Gastroesophageal sphincter (tissue), 4 donors: ENCODE results near the gene OR52A1. TPM values are rescaled to one million over a fixed set of nuclear protein-coding genes. Genes with fewer than 3 reads are reported as not detected.
"Not testable (repeated sequence)": the region's sequence is repeated elsewhere in the genome, so short reads cannot be mapped to it uniquely, and the experiment has no call there.

ENCODE experiments used
- ATAC-seq: fragments of 150-250 bp; one replicate; pipeline ENCODE4 v1.9.1; 2016; ENCODE audit warnings: mild to moderate bottlenecking, moderate library complexity
- H3K27ac ChIP-seq, 4 donors: fragments of 200-600 bp; sonication (generic) in 3 of 4; 1 replicate in 3 of 4; 2 replicates in 1 of 4; pipeline ENCODE4 v1.5.1; 2016 to 2019
- H3K27me3 ChIP-seq: fragments of 200-600 bp; sonication (generic); one replicate; pipeline ENCODE4 v1.5.1; 2019
- H3K36me3 ChIP-seq, 2 donors: fragments of 200-600 bp; sonication (generic); one replicate each; pipeline ENCODE4 v1.5.1; 2019; ENCODE audit warnings: control low read depth in 1 of 2
- H3K4me1 ChIP-seq, 3 donors: fragments of 200-600 bp; sonication (generic); 1 replicate in 2 of 3; 2 replicates in 1 of 3; pipeline ENCODE4 v1.5.1; 2016 to 2019; ENCODE audit warnings: control low read depth in 2 of 3
- H3K4me3 ChIP-seq, 2 donors: fragments of 200-600 bp; sonication (generic); one replicate each; pipeline ENCODE4 v1.5.1; 2019; ENCODE audit warnings: mild to moderate bottlenecking in 1 of 2, moderate library complexity in 1 of 2
- H3K9me3 ChIP-seq, 3 donors: fragments of 200-600 bp; sonication (generic); one replicate each; pipeline ENCODE4 v1.5.1; 2017 to 2019; ENCODE audit warnings: control low read depth in 2 of 3
- CTCF ChIP-seq, 4 experiments: fragments of 200-600 bp in 2 of 4; fragments of 450-650 bp in 2 of 4; sonication (generic) in 1 of 4; IDR thresholded peaks; one replicate each; pipeline ENCODE4 v1.5.1; 2017 to 2019; ENCODE audit warnings: antibody characterized with exemption in 4 of 4, mild to moderate bottlenecking in 2 of 4, moderate library complexity in 2 of 4
- EP300 ChIP-seq: sonication (generic); formaldehyde crosslinking; IDR thresholded peaks from one replicate; pipeline ENCODE4 v1.6.1; 2017; ENCODE audit warnings: antibody characterized with exemption, mild to moderate bottlenecking
- POLR2A ChIP-seq, 2 donors: fragments of 450-650 bp; IDR thresholded peaks; one replicate each; pipeline ENCODE4 v1.6.1; 2017; ENCODE audit warnings: antibody characterized with exemption in 2 of 2, mild to moderate bottlenecking in 2 of 2, moderate library complexity in 1 of 2
- POLR2AphosphoS5 ChIP-seq: sonication (generic); formaldehyde crosslinking; IDR thresholded peaks from one replicate; pipeline ENCODE4 v1.6.1; 2017; ENCODE audit warnings: antibody characterized with exemption
- WGBS, 2 donors: methylation state at CpG; one replicate each; pipeline ENCODE4 v1.1.5; 2018; ENCODE audit warnings: low coverage in 1 of 2; 5-methylcytosine and 5-hydroxymethylcytosine counted together
- total RNA-seq, 4 donors: library from RNA; depleted of rRNA; stranded (reverse); fragments of >200 nt; gene quantifications; one replicate each; pipeline ENCODE4 v1.1.0, GENCODE V29; 2016

Gene OR52A1
- total RNA-seq, 4 donors from 2014 or later, result not detected

- Histone ChIP-seq H3K27ac (no peak overlapping the region), H3K9me3 (no peaks in the 10 kb centered on the region), H3K36me3 (no peaks in the 10 kb centered on the region), H3K27me3 (no peaks in the 10 kb centered on the region), H3K4me1 (no peaks in the 10 kb centered on the region), H3K4me3 (no peak overlapping the region)
- ATAC-seq, result no peak
- WGBS, 2 donors, result 48 to 54% methylated on average over 3 of the region's 3 CpGs
- TF ChIP-seq POLR2A (IDR thresholded peaks at IDR 0.05) (no peak), CTCF (IDR thresholded peaks at IDR 0.05) (no peak), POLR2AphosphoS5 (no peak), EP300 (no peak)
Observed at GRCh38 chr11:5153574-5154431, 754 bp downstream of the OR52A1 start.

GRCh38 chr11:5151713-5152153 lies 2.8 kb downstream of the OR52A1 start:
- H3K9me3 ChIP-seq, result no peaks in the 10 kb centered on the region
- H3K36me3 ChIP-seq, result no peaks in the 10 kb centered on the region
- no peak overlapping the region for H3K4me3 ChIP-seq
- no peak for ATAC-seq
- 21 to 37% methylated on average over 3 of the region's 3 CpGs for WGBS, 2 donors
- H3K27me3 ChIP-seq, result no peaks in the 10 kb centered on the region
- TF ChIP-seq CTCF (IDR thresholded peaks at IDR 0.05), result no peak
- no peak for TF ChIP-seq POLR2A (IDR thresholded peaks at IDR 0.05)
- TF ChIP-seq EP300, result no peak
- no peak for TF ChIP-seq POLR2AphosphoS5
- no peaks in the 10 kb centered on the region for H3K4me1 ChIP-seq
- H3K27ac ChIP-seq, result no peak overlapping the region

GRCh38 chr11:5144206-5144605 lies 10.4 kb downstream of the OR52A1 start:
- H3K9me3 ChIP-seq, ATAC-seq, H3K27me3 ChIP-seq, H3K4me1 ChIP-seq, H3K27ac ChIP-seq, H3K36me3 ChIP-seq, H3K4me3 ChIP-seq: not testable (repeated sequence)
- WGBS, 2 donors, result 80% methylated on average over 1 of the region's 21 CpGs; no CpG with 5 or more reads in 1 of the 2 donors

GRCh38 chr11:5137996-5138395 lies 16.6 kb downstream of the OR52A1 start, which contains the start of gene OR52A5:
Gene OR52A5 (minus strand): TSS chr11:5138356. CDS start chr11:5132642, 5,714 bp downstream.
- ATAC-seq, result no peak
- 85 to 90% methylated on average over 2 of the region's 2 CpGs for WGBS, 2 donors
- TF ChIP-seq POLR2AphosphoS5, result no peak
- no peak for TF ChIP-seq EP300
- TF ChIP-seq POLR2A (IDR thresholded peaks at IDR 0.05), result no peak
- TF ChIP-seq CTCF (IDR thresholded peaks at IDR 0.05), result no peak
- Histone ChIP-seq H3K4me1 (no peaks in the 10 kb centered on the region), H3K36me3 (no peaks in the 10 kb centered on the region), H3K4me3 (no peak within 1 kb of the TSS), H3K9me3 (no peaks in the 10 kb centered on the region), H3K27ac (no peak within 1 kb of the TSS), H3K27me3 (no peaks in the 10 kb centered on the region)

- Histone ChIP-seq H3K9me3 (no peaks in the 10 kb centered on the region), H3K27me3 (no peaks in the 10 kb centered on the region), H3K27ac (no peak overlapping the region), H3K4me1 (no peaks in the 10 kb centered on the region), H3K36me3 (no peaks in the 10 kb centered on the region), H3K4me3 (no peak overlapping the region)
- ATAC-seq, result no peak
- WGBS, 2 donors, result 27 to 44% methylated on average over 1 of the region's 1 CpG
- TF ChIP-seq POLR2AphosphoS5 (no peak), EP300 (no peak)
Observed at GRCh38 chr11:5137014-5137413, 17.5 kb downstream of the OR52A1 start.

- no peak for ATAC-seq
- Histone ChIP-seq H3K4me1 (no peaks in the 10 kb centered on the region), H3K4me3 (no peak overlapping the region), H3K27ac (no peak overlapping the region), H3K27me3 (no peaks in the 10 kb centered on the region), H3K36me3 (no peaks in the 10 kb centered on the region), H3K9me3 (no peaks in the 10 kb centered on the region)
- no peak for TF ChIP-seq EP300
Observed at GRCh38 chr11:5136261-5136660, 18.3 kb downstream of the OR52A1 start.
